ENCODE results near the gene TLE4. TPM values are rescaled to one million over a fixed set of nuclear protein-coding genes. Genes with fewer than 3 reads are reported as not detected.

Gene TLE4
- total and polyA plus RNA-seq, 2 experiments from 2014 or later = 45.8 to 72.9 TPM

DNA sequence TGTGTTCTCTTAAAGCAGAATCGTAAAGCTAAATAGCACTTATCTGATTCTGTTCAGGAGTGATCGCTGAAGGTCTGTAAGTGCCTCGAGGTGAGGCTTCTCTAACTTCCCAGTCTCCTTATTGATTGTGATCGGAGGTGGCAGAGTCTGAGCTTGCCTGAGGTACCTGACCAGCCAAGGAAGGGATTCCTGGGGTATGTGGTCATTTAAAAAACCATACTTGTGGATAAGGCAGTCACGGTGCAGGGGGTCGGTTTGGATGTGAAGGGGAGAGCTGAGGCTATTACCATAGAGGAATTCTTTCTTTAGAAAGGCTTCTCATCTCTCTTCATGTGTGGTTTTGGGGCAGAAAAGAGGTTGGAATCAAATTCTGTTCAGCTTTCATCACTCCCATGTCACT, 193.7 kb downstream of the TLE4 start:
- H3K4me2 ChIP-seq = no peak overlapping the region
- H3F3A ChIP-seq (replicated peaks; ENCODE audit: low read depth) = no peaks in the 10 kb centered on the region
- Mint-ChIP-seq H3K4me3 (no peak overlapping the region), H3K36me3 (ENCODE audit: low read depth) (no peaks in the 10 kb centered on the region), H3K9me3 (no peaks in the 10 kb centered on the region), H3K27ac (no peak overlapping the region), H3K4me1 (peaks cover 5% of the 10 kb centered on the region; the same call in 2 of the 3 replicates), H3K27me3 (ENCODE audit: insufficient read depth, low read depth, poor library complexity) (no peaks in the 10 kb centered on the region)
- H3K36me3 ChIP-seq (ENCODE audit: insufficient read depth) = no peaks in the 10 kb centered on the region
- no peaks in the 10 kb centered on the region for H3K79me2 ChIP-seq (replicated peaks; ENCODE audit: insufficient read depth)
- TF ChIP-seq ZNF114 (CRISPR knock-in tag; IDR thresholded peaks at IDR 0.05) (no peak), NANOG (IDR thresholded peaks at IDR 0.05; ENCODE audit: borderline replicate concordance) (no peak), CREB1 (CRISPR knock-in tag; IDR thresholded peaks at IDR 0.05; ENCODE audit: low read depth) (no peak), CTCF (conservative IDR thresholded peaks at IDR 0.05; ENCODE audit: low read depth in 2 of 2) (no peak)
- H3K4me3 ChIP-seq = no peak overlapping the region
- DNase-seq (ENCODE audit: low spot score) (no peak), ATAC-seq (no peak)
- no peaks in the 10 kb centered on the region for H3K27me3 ChIP-seq (ENCODE audit: insufficient read depth)
- no peaks in the 10 kb centered on the region for H4K20me1 ChIP-seq (replicated peaks; ENCODE audit: insufficient read depth)
- peak overlapping the region; percentile 47; the same call in 1 of the 2 replicates for H2AFZ ChIP-seq
- H3K27ac ChIP-seq (ENCODE audit: low read depth) = no peak overlapping the region
- H3K9me2 ChIP-seq (ENCODE audit: insufficient read depth) = peaks cover 7% of the 10 kb centered on the region; the same call in 1 of the 2 replicates
- no peaks in the 10 kb centered on the region for H3K4me1 ChIP-seq (ENCODE audit: insufficient read depth)

GRCh38 chr9:79766091-79766490, 194.3 kb downstream of the TLE4 start:
- H3K27me3 Mint-ChIP-seq (ENCODE audit: insufficient read depth, low read depth, poor library complexity) = no peaks in the 10 kb centered on the region
- H3K27ac Mint-ChIP-seq = no peak overlapping the region
- H3K9me3 Mint-ChIP-seq = no peaks in the 10 kb centered on the region
- peaks cover 5% of the 10 kb centered on the region; the same call in 2 of the 3 replicates for H3K4me1 Mint-ChIP-seq
- Histone ChIP-seq H2AFZ (no peak overlapping the region), H3K36me3 (ENCODE audit: insufficient read depth) (no peaks in the 10 kb centered on the region), H3F3A (replicated peaks; ENCODE audit: low read depth) (no peaks in the 10 kb centered on the region), H3K27me3 (ENCODE audit: insufficient read depth) (no peaks in the 10 kb centered on the region), H3K4me1 (ENCODE audit: insufficient read depth) (no peaks in the 10 kb centered on the region), H3K9me2 (ENCODE audit: insufficient read depth) (peaks cover 6% of the 10 kb centered on the region; the same call in 1 of the 2 replicates), H3K4me3 (no peak overlapping the region), H3K79me2 (replicated peaks; ENCODE audit: insufficient read depth) (no peaks in the 10 kb centered on the region), H3K4me2 (no peak overlapping the region), H4K20me1 (replicated peaks; ENCODE audit: insufficient read depth) (no peaks in the 10 kb centered on the region), H3K27ac (ENCODE audit: low read depth) (no peak overlapping the region)
- no peak overlapping the region for H3K4me3 Mint-ChIP-seq
- H3K36me3 Mint-ChIP-seq (ENCODE audit: low read depth) = no peaks in the 10 kb centered on the region
- no peak for DNase-seq (ENCODE audit: low spot score)
- no peak for ATAC-seq
- no peak for TF ChIP-seq REST (IDR thresholded peaks at IDR 0.05; ENCODE audit: unreplicated experiment)
- TF ChIP-seq, protein P1, sequence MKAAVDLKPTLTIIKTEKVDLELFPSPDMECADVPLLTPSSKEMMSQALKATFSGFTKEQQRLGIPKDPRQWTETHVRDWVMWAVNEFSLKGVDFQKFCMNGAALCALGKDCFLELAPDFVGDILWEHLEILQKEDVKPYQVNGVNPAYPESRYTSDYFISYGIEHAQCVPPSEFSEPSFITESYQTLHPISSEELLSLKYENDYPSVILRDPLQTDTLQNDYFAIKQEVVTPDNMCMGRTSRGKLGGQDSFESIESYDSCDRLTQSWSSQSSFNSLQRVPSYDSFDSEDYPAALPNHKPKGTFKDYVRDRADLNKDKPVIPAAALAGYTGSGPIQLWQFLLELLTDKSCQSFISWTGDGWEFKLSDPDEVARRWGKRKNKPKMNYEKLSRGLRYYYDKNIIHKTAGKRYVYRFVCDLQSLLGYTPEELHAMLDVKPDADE (IDR thresholded peaks at IDR 0.05) = no peak
- no peak for TF ChIP-seq ZNF114 (CRISPR knock-in tag; IDR thresholded peaks at IDR 0.05)
- TF ChIP-seq CTCF (conservative IDR thresholded peaks at IDR 0.05; ENCODE audit: low read depth in 2 of 2) = no peak
- TF ChIP-seq STAT1 (IDR thresholded peaks at IDR 0.05; ENCODE audit: unreplicated experiment) = no peak
- no peak for TF ChIP-seq CREB1 (CRISPR knock-in tag; IDR thresholded peaks at IDR 0.05; ENCODE audit: low read depth)
- TF ChIP-seq EZH2phosphoT487 (IDR thresholded peaks at IDR 0.05; ENCODE audit: unreplicated experiment) = no peak
- no peak for TF ChIP-seq POLR2AphosphoS5 (IDR thresholded peaks at IDR 0.05; ENCODE audit: low read depth)

Measured in GM23338 (cell line).